B cell (primary cell): ENCODE data around the gene GRK5. TPM values are rescaled to one million over a fixed set of nuclear protein-coding genes. Genes with fewer than 3 reads are reported as not detected.

Source experiments
- ATAC-seq: fragments of 200-7000 bp; cut with Tn5 transposase; one replicate; pipeline ENCODE4 v1.10.0; 2021; ENCODE audit warnings: low read depth, mild to moderate bottlenecking, moderate number of reproducible peaks, moderate library complexity
- CTCF ChIA-PET: fragments of 350-600 bp; sonication (Branson Sonifier 250); formaldehyde crosslinking; loops from one replicate; lab custom pipeline; 2021; ENCODE audit warnings: antibody characterized with exemption, inconsistent platforms; lab: Charles Lee
- POLR2A ChIA-PET: fragments of 350-600 bp; sonication (Branson Sonifier 250); formaldehyde crosslinking; loops from one replicate; lab custom pipeline; 2021; ENCODE audit warnings: antibody characterized with exemption; lab: Charles Lee
- DNase-seq: peaks from one replicate; pipeline ENCODE4 v3.0.0; 2013
- H2AFZ ChIP-seq: 2 replicates; pipeline ENCODE4 v1.6.1; 2012; ENCODE audit warnings: mild to moderate bottlenecking, low read depth, low read length; ENCODE audit not compliant: insufficient read depth, poor library complexity, severe bottlenecking
- H3K27ac ChIP-seq, 2 donors: 1 replicate in 1 of 2; 2 replicates in 1 of 2; pipeline ENCODE4 v1.5.1; 2012 to 2013; ENCODE audit warnings: low read length in 2 of 2, mild to moderate bottlenecking in 2 of 2, moderate library complexity in 1 of 2
- H3K27me3 ChIP-seq, 4 experiments: fragments of 200-600 bp in 1 of 4; sonication (generic) in 1 of 4; replicated peaks in 1 of 4; 1 replicate in 2 of 4; 2 replicates in 2 of 4; pipeline versions ENCODE4 v1.6.1 to v1.7.0; 2013 to 2016; ENCODE audit warnings: low read length in 3 of 4, mild to moderate bottlenecking in 2 of 4, mixed read lengths in 1 of 4, moderate library complexity in 1 of 4; ENCODE audit not compliant: insufficient read depth in 4 of 4, control insufficient read depth in 3 of 4; ENCODE audit errors: control extremely low read depth in 1 of 4
- H3K36me3 ChIP-seq, 2 experiments: replicated peaks in 1 of 2; 1 replicate in 1 of 2; 2 replicates in 1 of 2; pipeline versions ENCODE4 v1.6.1 to v1.7.1; 2013; ENCODE audit warnings: low read length in 1 of 2; ENCODE audit not compliant: insufficient read depth in 2 of 2, control insufficient read depth in 1 of 2; ENCODE audit errors: control extremely low read depth in 1 of 2, extremely low read depth in 1 of 2
- H3K4me1 ChIP-seq, 2 donors: fragments of 200-600 bp in 1 of 2; sonication (generic) in 1 of 2; 1 replicate in 1 of 2; 2 replicates in 1 of 2; pipeline versions ENCODE4 v1.5.1 to v1.6.1; 2013 to 2017; ENCODE audit warnings: low read length in 2 of 2; ENCODE audit not compliant: control insufficient read depth in 2 of 2, insufficient read depth in 2 of 2
- H3K4me2 ChIP-seq: replicated peaks from 2 replicates; pipeline ENCODE3; 2012; ENCODE audit warnings: mild to moderate bottlenecking, low read depth, low read length; ENCODE audit not compliant: poor library complexity, severe bottlenecking
- H3K4me3 ChIP-seq, 5 experiments: fragments of 200-600 bp in 1 of 5; sonication (generic) in 1 of 5; 1 replicate in 3 of 5; 2 replicates in 2 of 5; pipeline versions ENCODE4 v1.5.1 to v1.7.0; 2011 to 2016; ENCODE audit warnings: low read length in 4 of 5, mild to moderate bottlenecking in 4 of 5, low read depth in 2 of 5, control low read depth in 1 of 5, moderate library complexity in 1 of 5; ENCODE audit not compliant: insufficient read depth in 1 of 5; ENCODE audit errors: control extremely low read depth in 1 of 5, extremely low read depth in 1 of 5
- H3K79me2 ChIP-seq: fragments of 200-600 bp; sonication (generic); one replicate; pipeline ENCODE4 v1.6.0; 2016; ENCODE audit warnings: low read length; ENCODE audit not compliant: control insufficient read depth, insufficient read depth
- H3K9ac ChIP-seq: fragments of 200-600 bp; sonication (generic); 2 replicates; pipeline ENCODE4 v1.6.1; 2017; ENCODE audit warnings: mild to moderate bottlenecking, low read length, moderate library complexity
- H3K9me3 ChIP-seq, 3 donors: one replicate each; pipeline versions ENCODE4 v1.6.1 to v1.7.1; 2013; ENCODE audit warnings: low read length in 2 of 3; ENCODE audit not compliant: control insufficient read depth in 2 of 3, insufficient read depth in 1 of 3; ENCODE audit errors: control extremely low read depth in 1 of 3
- H4K20me1 ChIP-seq: 2 replicates; pipeline ENCODE4 v1.6.0; 2012; ENCODE audit warnings: mild to moderate bottlenecking, low read length; ENCODE audit not compliant: insufficient read depth, control insufficient read depth, poor library complexity, severe bottlenecking
- H3K27ac Mint-ChIP-seq: one replicate; pipeline ENCODE4 v1.8.0; 2021; ENCODE audit warnings: mixed read lengths
- H3K27me3 Mint-ChIP-seq: one replicate; pipeline ENCODE4 v1.8.0; 2021; ENCODE audit warnings: mixed read lengths
- H3K4me1 Mint-ChIP-seq: one replicate; pipeline ENCODE4 v1.8.0; 2021; ENCODE audit warnings: mixed read lengths
- H3K4me3 Mint-ChIP-seq: one replicate; pipeline ENCODE4 v1.8.0; 2021; ENCODE audit warnings: mixed read lengths
- H3K9me3 Mint-ChIP-seq: one replicate; pipeline ENCODE4 v1.8.0; 2022; ENCODE audit warnings: mixed read lengths; ENCODE audit not compliant: insufficient read depth
- EZH2 ChIP-seq: IDR thresholded peaks from 2 replicates; pipeline ENCODE4 v1.6.1; 2012; ENCODE audit warnings: borderline replicate concordance, low read depth, mild to moderate bottlenecking, moderate library complexity, low read length; ENCODE audit not compliant: insufficient read depth, poor library complexity, severe bottlenecking
- WGBS: methylation state at CpG from one replicate; pipeline ENCODE4 v1.1.5; 2013; ENCODE audit warnings: missing lambda C conversion rate; ENCODE audit not compliant: insufficient coverage; 5-methylcytosine and 5-hydroxymethylcytosine counted together
- intact Hi-C: fragments of 100-400 bp; cut with micrococcal nuclease; formaldehyde crosslinking; loops from one replicate; pipeline ENCODE4 v1.10.0; 2022
- polyA plus RNA-seq: library from polyadenylated mRNA; depleted of rRNA; stranded (reverse); fragments of >200 nt; gene quantifications from 2 replicates; pipeline ENCODE4 v1.2.3, GENCODE V29; 2012
- total RNA-seq, 2 donors: library from RNA; stranded (reverse); fragments of 120-200 nt in 1 of 2; gene quantifications; 1 replicate in 1 of 2; 2 replicates in 1 of 2; pipeline versions ENCODE4 v1.2.3 to v1.2.4, GENCODE V29; 2013 to 2022
- TF ChIP-seq, protein P1 (sequence below): fragments of 200-600 bp; IDR thresholded peaks from one replicate; pipeline ENCODE4 v1.8.0; 2022; ENCODE audit warnings: antibody characterized with exemption, mild to moderate bottlenecking

GRK5 gene
- total and polyA plus RNA-seq, 2 donors (not counting 1 experiment from before 2014, with no cell fraction given), result 21.9 to 54.8 TPM

GRCh38 chr10:119405520-119405807 is 198.1 kb downstream of the GRK5 start:
- peak overlapping the region; percentile 46 for H3K4me2 ChIP-seq
- H3K9me3 ChIP-seq, result no peaks in the 10 kb centered on the region
- H3K79me2 ChIP-seq, result peaks cover 48% of the 10 kb centered on the region
- ChIA-PET POLR2A (no interaction called here), CTCF (interaction anchor here (0.7 to 4.1 kb wide), 5 partner anchors 9 to 206 kb away, joined by 3 to 23 read pairs (median 4); partner anchors contain the start of gene GRK5)
- peaks cover 34% of the 10 kb centered on the region for H3K4me1 Mint-ChIP-seq
- H3K27me3 Mint-ChIP-seq, result no peaks in the 10 kb centered on the region
- H3K9me3 Mint-ChIP-seq, result no peaks in the 10 kb centered on the region
- H3K27ac ChIP-seq, result no peak overlapping the region
- peaks cover 0 to 8% of the 10 kb centered on the region in 2 experiments for H3K36me3 ChIP-seq
- peak overlapping the region; percentile 29 for H3K4me3 Mint-ChIP-seq
- TF ChIP-seq, protein P1, sequence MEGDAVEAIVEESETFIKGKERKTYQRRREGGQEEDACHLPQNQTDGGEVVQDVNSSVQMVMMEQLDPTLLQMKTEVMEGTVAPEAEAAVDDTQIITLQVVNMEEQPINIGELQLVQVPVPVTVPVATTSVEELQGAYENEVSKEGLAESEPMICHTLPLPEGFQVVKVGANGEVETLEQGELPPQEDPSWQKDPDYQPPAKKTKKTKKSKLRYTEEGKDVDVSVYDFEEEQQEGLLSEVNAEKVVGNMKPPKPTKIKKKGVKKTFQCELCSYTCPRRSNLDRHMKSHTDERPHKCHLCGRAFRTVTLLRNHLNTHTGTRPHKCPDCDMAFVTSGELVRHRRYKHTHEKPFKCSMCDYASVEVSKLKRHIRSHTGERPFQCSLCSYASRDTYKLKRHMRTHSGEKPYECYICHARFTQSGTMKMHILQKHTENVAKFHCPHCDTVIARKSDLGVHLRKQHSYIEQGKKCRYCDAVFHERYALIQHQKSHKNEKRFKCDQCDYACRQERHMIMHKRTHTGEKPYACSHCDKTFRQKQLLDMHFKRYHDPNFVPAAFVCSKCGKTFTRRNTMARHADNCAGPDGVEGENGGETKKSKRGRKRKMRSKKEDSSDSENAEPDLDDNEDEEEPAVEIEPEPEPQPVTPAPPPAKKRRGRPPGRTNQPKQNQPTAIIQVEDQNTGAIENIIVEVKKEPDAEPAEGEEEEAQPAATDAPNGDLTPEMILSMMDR, result no peak
- no peak for TF ChIP-seq EZH2
- H3K4me1 ChIP-seq, result peaks cover 23% of the 10 kb centered on the region in 2 donors
- WGBS, result 73% methylated on average over 5 of the region's 8 CpGs
- ATAC-seq, result no peak
- intact Hi-C loops, result no loop called here
- no peak overlapping the region for H3K9ac ChIP-seq
- H3K4me3 ChIP-seq, result no peak overlapping the region
- H3K27ac Mint-ChIP-seq, result peak overlapping the region; percentile 81
- no peak for DNase-seq
- no peak overlapping the region for H2AFZ ChIP-seq
- peaks cover 10% of the 10 kb centered on the region for H4K20me1 ChIP-seq
- no peaks in the 10 kb centered on the region for H3K27me3 ChIP-seq

DNA sequence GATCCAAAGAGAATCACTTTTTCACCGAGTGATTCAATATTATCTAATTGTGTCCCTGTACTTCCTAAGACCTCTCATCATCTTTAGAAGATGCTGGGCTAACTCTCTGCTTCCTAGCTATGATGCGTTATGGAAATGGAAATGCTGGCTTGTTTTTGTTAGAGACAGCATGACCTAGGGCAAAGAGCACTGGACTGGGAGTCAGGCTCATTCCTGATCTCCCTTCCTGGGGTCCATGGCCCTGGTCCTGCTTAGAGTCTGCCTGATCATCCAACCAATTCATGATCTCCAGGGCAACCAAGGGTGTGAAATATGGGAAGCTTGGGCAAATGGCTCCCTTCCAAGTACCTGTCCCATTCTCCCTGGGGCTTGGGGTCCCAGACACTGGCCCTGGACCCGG is 198.8 kb downstream of the GRK5 start:
- H3K79me2 ChIP-seq, result peaks cover 43% of the 10 kb centered on the region
- H3K4me1 ChIP-seq, result peaks cover 23% of the 10 kb centered on the region in 2 donors
- DNase-seq (no peak), ATAC-seq (no peak)
- H3K9ac ChIP-seq, result no peak overlapping the region
- intact Hi-C loops, result no loop called here
- 100% methylated on average over 2 of the region's 3 CpGs for WGBS
- H3K27ac ChIP-seq, result no peak overlapping the region
- H3K27ac Mint-ChIP-seq, result no peak overlapping the region
- peaks cover 34% of the 10 kb centered on the region for H3K4me1 Mint-ChIP-seq
- no peak for TF ChIP-seq EZH2
- TF ChIP-seq, protein P1, result no peak
- H3K9me3 Mint-ChIP-seq, result no peaks in the 10 kb centered on the region
- H2AFZ ChIP-seq, result no peak overlapping the region
- H3K4me2 ChIP-seq, result no peak overlapping the region
- ChIA-PET CTCF (interaction anchor here (1.1 to 4.1 kb wide), 6 partner anchors 10 to 207 kb away, joined by 4 to 23 read pairs (median 5); partner anchors contain the start of gene GRK5), POLR2A (no interaction called here)
- H4K20me1 ChIP-seq, result peaks cover 15% of the 10 kb centered on the region
- H3K4me3 Mint-ChIP-seq, result no peak overlapping the region
- no peaks in the 10 kb centered on the region for H3K27me3 ChIP-seq
- H3K27me3 Mint-ChIP-seq, result no peaks in the 10 kb centered on the region
- H3K4me3 ChIP-seq, result no peak overlapping the region
- peaks cover 0 to 9% of the 10 kb centered on the region in 2 experiments for H3K36me3 ChIP-seq
- H3K9me3 ChIP-seq, result no peaks in the 10 kb centered on the region
